Endothelial cell (in vitro differentiated cells): Measurements from ENCODE around the gene DIS3L2. TPM values are rescaled to one million over a fixed set of nuclear protein-coding genes. Genes with fewer than 3 reads are reported as not detected.

Source experiments
- DNase-seq: peaks from one replicate; pipeline ENCODE4 v3.0.0; 2021; ENCODE audit warnings: low spot score
- H3K27ac Mint-ChIP-seq: one replicate; pipeline ENCODE4 v1.8.0; 2021; ENCODE audit warnings: mixed read lengths, inconsistent platforms; ENCODE audit not compliant: unreplicated experiment
- H3K27me3 Mint-ChIP-seq: one replicate; pipeline ENCODE4 v1.8.0; 2021; ENCODE audit warnings: mild to moderate bottlenecking, moderate library complexity, mixed read lengths, inconsistent platforms; ENCODE audit not compliant: unreplicated experiment
- H3K36me3 Mint-ChIP-seq: one replicate; pipeline ENCODE4 v1.8.0; 2021; ENCODE audit warnings: mild to moderate bottlenecking, low read depth, mixed read lengths, inconsistent platforms; ENCODE audit not compliant: unreplicated experiment
- H3K4me1 Mint-ChIP-seq: one replicate; pipeline ENCODE4 v1.8.0; 2021; ENCODE audit warnings: mild to moderate bottlenecking, mixed read lengths, inconsistent platforms; ENCODE audit not compliant: unreplicated experiment
- H3K4me3 Mint-ChIP-seq: one replicate; pipeline ENCODE4 v1.8.0; 2021; ENCODE audit warnings: mild to moderate bottlenecking, mixed read lengths, inconsistent platforms; ENCODE audit not compliant: unreplicated experiment
- H3K9me3 Mint-ChIP-seq: one replicate; pipeline ENCODE4 v1.8.0; 2021; ENCODE audit warnings: mixed read lengths, inconsistent platforms; ENCODE audit not compliant: unreplicated experiment
- total RNA-seq: library from RNA; stranded (reverse); fragmentation: NEBNext Ultra II Directional; extraction: Animal tissue kit (Norgen Biotek cat#: 25700); gene quantifications from one replicate; pipeline ENCODE4 v1.2.1, GENCODE V29; 2021; ENCODE audit not compliant: unreplicated experiment
- TF ChIP-seq, protein P1 (sequence below): fragments of 200-600 bp; sonication (generic); IDR thresholded peaks from one replicate; pipeline ENCODE4 v1.5.0; 2021; ENCODE audit warnings: antibody characterized with exemption; ENCODE audit not compliant: unreplicated experiment

The DIS3L2 gene
- total RNA-seq, 1 donor from 2014 or later, result 42.1 TPM

DNA sequence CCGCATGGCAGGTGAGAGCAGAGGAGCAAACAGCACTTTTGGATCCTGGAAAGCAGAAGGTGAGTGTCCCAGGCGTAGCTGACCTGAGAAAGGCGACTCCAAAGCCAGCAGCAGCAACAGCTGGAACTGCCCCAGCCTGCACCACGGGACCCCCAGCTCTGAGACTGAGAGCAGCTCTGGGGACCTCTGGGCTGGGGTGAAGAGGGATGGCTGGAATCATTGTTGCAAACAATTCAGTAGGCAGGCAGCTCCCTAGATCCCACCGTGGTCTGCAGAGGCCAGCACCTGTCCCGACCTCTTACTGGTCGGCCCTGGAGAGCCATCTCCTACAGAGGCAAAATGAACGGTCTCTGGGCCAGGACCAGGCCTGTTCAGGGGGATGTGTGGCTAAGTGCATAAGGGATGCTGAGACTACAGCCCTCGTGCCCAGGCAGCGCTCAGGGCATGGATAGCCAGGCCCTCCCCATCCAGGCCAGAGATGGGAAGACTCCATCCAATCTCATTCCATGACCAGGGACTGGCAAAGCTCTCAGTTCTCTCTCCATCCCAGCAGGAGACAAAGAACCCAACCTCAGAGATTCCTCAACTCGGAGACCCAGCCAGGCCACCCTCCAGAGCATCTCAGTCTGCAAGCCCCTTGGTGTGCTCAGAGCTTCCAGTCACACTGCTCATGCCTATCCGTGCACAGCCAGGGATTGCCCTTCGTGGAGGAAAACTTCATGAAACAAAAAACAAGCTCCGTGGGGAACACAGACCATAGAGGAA is 378.8 kb downstream of the DIS3L2 start:
- no peak for DNase-seq
- Mint-ChIP-seq H3K4me1 (peaks cover 3% of the 10 kb centered on the region), H3K27ac (no peak overlapping the region), H3K27me3 (peaks cover 15% of the 10 kb centered on the region), H3K4me3 (no peak overlapping the region), H3K9me3 (no peaks in the 10 kb centered on the region), H3K36me3 (no peaks in the 10 kb centered on the region)
- TF ChIP-seq, protein P1, sequence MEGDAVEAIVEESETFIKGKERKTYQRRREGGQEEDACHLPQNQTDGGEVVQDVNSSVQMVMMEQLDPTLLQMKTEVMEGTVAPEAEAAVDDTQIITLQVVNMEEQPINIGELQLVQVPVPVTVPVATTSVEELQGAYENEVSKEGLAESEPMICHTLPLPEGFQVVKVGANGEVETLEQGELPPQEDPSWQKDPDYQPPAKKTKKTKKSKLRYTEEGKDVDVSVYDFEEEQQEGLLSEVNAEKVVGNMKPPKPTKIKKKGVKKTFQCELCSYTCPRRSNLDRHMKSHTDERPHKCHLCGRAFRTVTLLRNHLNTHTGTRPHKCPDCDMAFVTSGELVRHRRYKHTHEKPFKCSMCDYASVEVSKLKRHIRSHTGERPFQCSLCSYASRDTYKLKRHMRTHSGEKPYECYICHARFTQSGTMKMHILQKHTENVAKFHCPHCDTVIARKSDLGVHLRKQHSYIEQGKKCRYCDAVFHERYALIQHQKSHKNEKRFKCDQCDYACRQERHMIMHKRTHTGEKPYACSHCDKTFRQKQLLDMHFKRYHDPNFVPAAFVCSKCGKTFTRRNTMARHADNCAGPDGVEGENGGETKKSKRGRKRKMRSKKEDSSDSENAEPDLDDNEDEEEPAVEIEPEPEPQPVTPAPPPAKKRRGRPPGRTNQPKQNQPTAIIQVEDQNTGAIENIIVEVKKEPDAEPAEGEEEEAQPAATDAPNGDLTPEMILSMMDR, result no peak

- Mint-ChIP-seq H3K4me1 (peaks cover 3% of the 10 kb centered on the region), H3K4me3 (no peak overlapping the region), H3K27ac (no peak overlapping the region), H3K9me3 (no peaks in the 10 kb centered on the region), H3K36me3 (no peaks in the 10 kb centered on the region), H3K27me3 (peaks cover 15% of the 10 kb centered on the region)
- DNase-seq, result no peak
- TF ChIP-seq, protein P1, result no peak
Observed at GRCh38 chr2:232341061-232341738, 379.7 kb downstream of the DIS3L2 start.

DNA sequence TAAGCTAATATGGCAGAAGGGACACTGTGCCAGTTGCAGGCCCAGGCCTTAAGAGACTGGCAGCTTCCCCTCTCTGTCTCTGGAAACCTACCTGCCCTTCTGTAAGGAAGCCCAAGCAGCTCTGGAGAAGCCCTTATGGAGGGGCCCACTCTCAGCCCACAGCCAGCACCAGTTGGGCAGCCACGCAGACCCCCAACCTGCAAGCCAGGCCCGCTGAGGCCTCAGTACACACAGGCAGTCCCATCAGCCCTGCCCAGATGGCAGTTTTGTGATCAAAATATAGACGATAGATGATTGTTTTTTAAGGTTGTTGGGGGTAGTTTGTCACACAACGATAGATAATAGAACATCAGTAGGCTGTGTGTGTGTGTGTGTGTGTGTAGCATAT is 380.2 kb downstream of the DIS3L2 start:
- no peaks in the 10 kb centered on the region for H3K9me3 Mint-ChIP-seq
- peaks cover 15% of the 10 kb centered on the region for H3K27me3 Mint-ChIP-seq
- no peak overlapping the region for H3K4me3 Mint-ChIP-seq
- no peaks in the 10 kb centered on the region for H3K36me3 Mint-ChIP-seq
- H3K27ac Mint-ChIP-seq, result no peak overlapping the region
- DNase-seq, result no peak
- TF ChIP-seq, protein P1, result no peak
- peaks cover 3% of the 10 kb centered on the region for H3K4me1 Mint-ChIP-seq

- Mint-ChIP-seq H3K4me1 (peaks cover 3% of the 10 kb centered on the region), H3K27ac (no peak overlapping the region), H3K36me3 (no peaks in the 10 kb centered on the region), H3K9me3 (no peaks in the 10 kb centered on the region), H3K4me3 (no peak overlapping the region), H3K27me3 (peaks cover 15% of the 10 kb centered on the region)
- DNase-seq, result no peak
- TF ChIP-seq, protein P1, result no peak
Observed at GRCh38 chr2:232342635-232343565, 381.4 kb downstream of the DIS3L2 start.
